ENCODE results near the gene TRAPPC13. TPM values are rescaled to one million over a fixed set of nuclear protein-coding genes. Genes with fewer than 3 reads are reported as not detected.
"Not testable (repeated sequence)": the region's sequence is repeated elsewhere in the genome, so short reads cannot be mapped to it uniquely, and the experiment has no call there.

Gene TRAPPC13
- total and polyA plus RNA-seq, 2 donors (not counting 1 experiment from before 2014, with no cell fraction given) = 22.8 to 34.8 TPM

- no peak overlapping the region for H3K4me3 ChIP-seq (replicated peaks in 1 of 4; ENCODE audit: control extremely low read depth in 1 of 4, insufficient read depth in 1 of 4, low read depth in 3 of 4, low read length in 4 of 4)
- no peaks in the 10 kb centered on the region for H3K79me2 ChIP-seq (ENCODE audit: control insufficient read depth, insufficient read depth, low read length)
- H3K4me1 ChIP-seq (ENCODE audit: control insufficient read depth, extremely low read depth, insufficient read depth, low read length) = no peaks in the 10 kb centered on the region
- no peak overlapping the region for H2AFZ ChIP-seq (ENCODE audit: low read length)
- H3K27me3 ChIP-seq (ENCODE audit: control insufficient read depth, insufficient read depth, low read length) = no peaks in the 10 kb centered on the region
- H3K4me2 ChIP-seq (ENCODE audit: extremely low read depth, insufficient read depth, low read length) = no peak overlapping the region
- peaks cover 3% of the 10 kb centered on the region for H4K20me1 ChIP-seq (ENCODE audit: control insufficient read depth, extremely low read depth, insufficient read depth, low read length)
- TF ChIP-seq CTCF (conservative IDR thresholded peaks at IDR 0.05 in 1 of 2, IDR thresholded peaks at IDR 0.05 in 1 of 2; ENCODE audit: low read depth in 1 of 2, low read length in 2 of 2) (no peak), EZH2 (IDR thresholded peaks at IDR 0.05; ENCODE audit: low read length, missing control alignments) (no peak)
- H3K9ac ChIP-seq (ENCODE audit: insufficient read depth, low read length) = no peak overlapping the region
- H3K27ac ChIP-seq (ENCODE audit: insufficient read depth, low read length) = no peak overlapping the region
- H3K36me3 ChIP-seq (ENCODE audit: control insufficient read depth, insufficient read depth, low read length) = peaks cover 5% of the 10 kb centered on the region
- H3K9me3 ChIP-seq (ENCODE audit: control insufficient read depth, insufficient read depth, low read depth, low read length) = no peaks in the 10 kb centered on the region
- no peak for DNase-seq (ENCODE audit: low read depth in 2 of 2)
These were observed 36.1 kb upstream of the TRAPPC13 start for GRCh38 chr5:65588694-65589093.

GRCh38 chr5:65601761-65602160 is 23.1 kb upstream of the TRAPPC13 start:
- H3K9me3 ChIP-seq (ENCODE audit: control insufficient read depth, insufficient read depth, low read depth, low read length); H3K4me2 ChIP-seq (ENCODE audit: extremely low read depth, insufficient read depth, low read length); H3K4me3 ChIP-seq (replicated peaks in 1 of 4; ENCODE audit: control extremely low read depth in 1 of 4, insufficient read depth in 1 of 4, low read depth in 3 of 4, low read length in 4 of 4); H3K27ac ChIP-seq (ENCODE audit: insufficient read depth, low read length); H3K36me3 ChIP-seq (ENCODE audit: control insufficient read depth, insufficient read depth, low read length); H3K27me3 ChIP-seq (ENCODE audit: control insufficient read depth, insufficient read depth, low read length); H2AFZ ChIP-seq (ENCODE audit: low read length); H4K20me1 ChIP-seq (ENCODE audit: control insufficient read depth, extremely low read depth, insufficient read depth, low read length); H3K9ac ChIP-seq (ENCODE audit: insufficient read depth, low read length); DNase-seq (ENCODE audit: low read depth in 2 of 2); H3K79me2 ChIP-seq (ENCODE audit: control insufficient read depth, insufficient read depth, low read length); H3K4me1 ChIP-seq (ENCODE audit: control insufficient read depth, extremely low read depth, insufficient read depth, low read length): not testable (repeated sequence)

GRCh38 chr5:65611524-65611923 is 13.3 kb upstream of the TRAPPC13 start:
- TF ChIP-seq EZH2 (IDR thresholded peaks at IDR 0.05; ENCODE audit: low read length, missing control alignments) = no peak
- no peak for TF ChIP-seq CTCF (conservative IDR thresholded peaks at IDR 0.05 in 1 of 2, IDR thresholded peaks at IDR 0.05 in 1 of 2; ENCODE audit: low read depth in 1 of 2, low read length in 2 of 2)
- Histone ChIP-seq H3K27ac (ENCODE audit: insufficient read depth, low read length) (no peak overlapping the region), H3K36me3 (ENCODE audit: control insufficient read depth, insufficient read depth, low read length) (peaks cover 5% of the 10 kb centered on the region), H3K9ac (ENCODE audit: insufficient read depth, low read length) (no peak overlapping the region), H3K4me2 (ENCODE audit: extremely low read depth, insufficient read depth, low read length) (no peak overlapping the region), H3K4me1 (ENCODE audit: control insufficient read depth, extremely low read depth, insufficient read depth, low read length) (no peaks in the 10 kb centered on the region), H4K20me1 (ENCODE audit: control insufficient read depth, extremely low read depth, insufficient read depth, low read length) (no peaks in the 10 kb centered on the region), H3K4me3 (replicated peaks in 1 of 4; ENCODE audit: control extremely low read depth in 1 of 4, insufficient read depth in 1 of 4, low read depth in 3 of 4, low read length in 4 of 4) (no peak overlapping the region), H3K79me2 (ENCODE audit: control insufficient read depth, insufficient read depth, low read length) (no peaks in the 10 kb centered on the region), H3K27me3 (ENCODE audit: control insufficient read depth, insufficient read depth, low read length) (no peaks in the 10 kb centered on the region), H2AFZ (ENCODE audit: low read length) (no peak overlapping the region), H3K9me3 (ENCODE audit: control insufficient read depth, insufficient read depth, low read depth, low read length) (no peaks in the 10 kb centered on the region)
- DNase-seq (ENCODE audit: low read depth in 2 of 2) = peak in 1 of 2 donors; percentile 70
